Astrocyte of the cerebellum (primary cell): ENCODE data around the gene ZC3H18.

Experiments
- DNase-seq: peaks from one replicate; pipeline ENCODE4 v3.0.0-alpha.2; 2011; ENCODE audit warnings: low read depth
- H3K4me3 ChIP-seq: 2 replicates; pipeline ENCODE4 v1.5.1; 2011; ENCODE audit warnings: mild to moderate bottlenecking, low read depth, low read length, moderate library complexity
- CTCF ChIP-seq: IDR thresholded peaks from 2 replicates; pipeline ENCODE4 v1.5.1; 2012; ENCODE audit warnings: low read length, low read depth, moderate library complexity, mild to moderate bottlenecking; ENCODE audit errors: missing control alignments
- in situ Hi-C: cut with HindIII; loops from 2 replicates; pipeline ENCODE4 v1.10.0; 2017; ENCODE audit warnings: low sequenced_read_pairs

The ZC3H18 gene

GRCh38 chr16:88532434-88533241 lies 37.6 kb upstream of the ZC3H18 start:
- TF ChIP-seq CTCF = no peak
- in situ Hi-C loops = no loop called here
- no peak for DNase-seq
- H3K4me3 ChIP-seq = peak overlapping the region; percentile 21

GRCh38 chr16:88533381-88533917 lies 36.8 kb upstream of the ZC3H18 start:
- no peak for DNase-seq
- H3K4me3 ChIP-seq = peak overlapping the region; percentile 21
- TF ChIP-seq CTCF = no peak
- in situ Hi-C loops = no loop called here

GRCh38 chr16:88533932-88534637 lies 36.1 kb upstream of the ZC3H18 start:
- H3K4me3 ChIP-seq = peak overlapping the region; percentile 44
- TF ChIP-seq CTCF = no peak
- DNase-seq = no peak
- in situ Hi-C loops = no loop called here

- in situ Hi-C loops = no loop called here
- TF ChIP-seq CTCF = no peak
- H3K4me3 ChIP-seq = peak overlapping the region; percentile 44
- no peak for DNase-seq
Measured at GRCh38 chr16:88534638-88535190, 35.5 kb upstream of the ZC3H18 start.

- in situ Hi-C loops = no loop called here
- DNase-seq = no peak
- peak overlapping the region; percentile 30 for H3K4me3 ChIP-seq
- TF ChIP-seq CTCF = no peak
Measured at GRCh38 chr16:88535191-88535856, 34.9 kb upstream of the ZC3H18 start.

- in situ Hi-C loops = no loop called here
- no peak overlapping the region for H3K4me3 ChIP-seq
- no peak for DNase-seq
- no peak for TF ChIP-seq CTCF
Measured at GRCh38 chr16:88535857-88536222, 34.4 kb upstream of the ZC3H18 start.
